ENCODE measurements around the gene BHLHA15. TPM values are rescaled to one million over a fixed set of nuclear protein-coding genes. Genes with fewer than 3 reads are reported as not detected.

The BHLHA15 gene
- polyA plus RNA-seq, 1 of the 3 experiments (the other 2 are of a cell fraction), result 0.10 TPM

- Histone ChIP-seq H3K4me3 (ENCODE audit: low read depth in 2 of 2, low read length in 1 of 2) (peak overlapping the region; percentile 79 to 100), H3K27me3 (ENCODE audit: insufficient read depth) (no peaks in the 10 kb centered on the region), H3K4me2 (peak overlapping the region; percentile 98), H4K20me1 (ENCODE audit: insufficient read depth) (no peaks in the 10 kb centered on the region), H3K4me1 (ENCODE audit: control insufficient read depth in 1 of 2, insufficient read depth in 2 of 2, low read depth in 1 of 2, low read length in 1 of 2) (peaks cover 15 to 19% of the 10 kb centered on the region in 2 experiments; a peak in 2 of 4 replicates), H3F3A (replicated peaks; ENCODE audit: insufficient read depth) (peaks cover 3% of the 10 kb centered on the region), H3K9ac (peak overlapping the region; percentile 80), H3K79me2 (ENCODE audit: insufficient read depth) (peaks cover 68% of the 10 kb centered on the region), H3K9me2 (no peaks in the 10 kb centered on the region), H3K36me3 (replicated peaks in 1 of 2; ENCODE audit: control insufficient read depth in 1 of 2, insufficient read depth in 2 of 2, low read length in 1 of 2) (peaks cover 13 to 18% of the 10 kb centered on the region in 2 experiments), H2AFZ (ENCODE audit: low read depth) (peak overlapping the region; percentile 95; the same call in 1 of the 2 replicates), H3K27ac (ENCODE audit: low read depth in 2 of 2, low read length in 1 of 2) (peak overlapping the region; percentile 2 to 47; a peak in 2 of 4 replicates), H3K9me3 (no peaks in the 10 kb centered on the region)
- TF ChIP-seq GABPA (IDR thresholded peaks at IDR 0.05; ENCODE audit: low read depth) (no peak), JUND (IDR thresholded peaks at IDR 0.05) (no peak), NFIC (IDR thresholded peaks at IDR 0.05; ENCODE audit: borderline replicate concordance) (no peak), YY1 (IDR thresholded peaks at IDR 0.05; ENCODE audit: low read depth) (no peak), TAF1 (IDR thresholded peaks at IDR 0.05; ENCODE audit: borderline replicate concordance, low read depth, low read length) (no peak), SMC3 (IDR thresholded peaks at IDR 0.05; ENCODE audit: low read depth, low read length) (no peak), MEF2A (IDR thresholded peaks at IDR 0.05; ENCODE audit: borderline replicate concordance, low read depth) (no peak), RCOR1 (IDR thresholded peaks at IDR 0.05; ENCODE audit: low read length) (no peak), FOXM1 (IDR thresholded peaks at IDR 0.05; ENCODE audit: low read depth) (no peak), RFX5 (IDR thresholded peaks at IDR 0.05; ENCODE audit: low read length) (no peak), NRF1 (IDR thresholded peaks at IDR 0.05; ENCODE audit: low read depth, low read length) (no peak), POLR2AphosphoS5 (IDR thresholded peaks at IDR 0.05; ENCODE audit: low read depth, low read length) (no peak), CHD2 (IDR thresholded peaks at IDR 0.05; ENCODE audit: low read length, partially characterized antibody) (no peak)
- TF ChIP-seq, protein P1, sequence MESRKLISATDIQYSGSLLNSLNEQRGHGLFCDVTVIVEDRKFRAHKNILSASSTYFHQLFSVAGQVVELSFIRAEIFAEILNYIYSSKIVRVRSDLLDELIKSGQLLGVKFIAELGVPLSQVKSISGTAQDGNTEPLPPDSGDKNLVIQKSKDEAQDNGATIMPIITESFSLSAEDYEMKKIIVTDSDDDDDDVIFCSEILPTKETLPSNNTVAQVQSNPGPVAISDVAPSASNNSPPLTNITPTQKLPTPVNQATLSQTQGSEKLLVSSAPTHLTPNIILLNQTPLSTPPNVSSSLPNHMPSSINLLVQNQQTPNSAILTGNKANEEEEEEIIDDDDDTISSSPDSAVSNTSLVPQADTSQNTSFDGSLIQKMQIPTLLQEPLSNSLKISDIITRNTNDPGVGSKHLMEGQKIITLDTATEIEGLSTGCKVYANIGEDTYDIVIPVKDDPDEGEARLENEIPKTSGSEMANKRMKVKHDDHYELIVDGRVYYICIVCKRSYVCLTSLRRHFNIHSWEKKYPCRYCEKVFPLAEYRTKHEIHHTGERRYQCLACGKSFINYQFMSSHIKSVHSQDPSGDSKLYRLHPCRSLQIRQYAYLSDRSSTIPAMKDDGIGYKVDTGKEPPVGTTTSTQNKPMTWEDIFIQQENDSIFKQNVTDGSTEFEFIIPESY (IDR thresholded peaks at IDR 0.05; ENCODE audit: borderline replicate concordance, low read depth), result no peak
- TF ChIP-seq, protein P2, sequence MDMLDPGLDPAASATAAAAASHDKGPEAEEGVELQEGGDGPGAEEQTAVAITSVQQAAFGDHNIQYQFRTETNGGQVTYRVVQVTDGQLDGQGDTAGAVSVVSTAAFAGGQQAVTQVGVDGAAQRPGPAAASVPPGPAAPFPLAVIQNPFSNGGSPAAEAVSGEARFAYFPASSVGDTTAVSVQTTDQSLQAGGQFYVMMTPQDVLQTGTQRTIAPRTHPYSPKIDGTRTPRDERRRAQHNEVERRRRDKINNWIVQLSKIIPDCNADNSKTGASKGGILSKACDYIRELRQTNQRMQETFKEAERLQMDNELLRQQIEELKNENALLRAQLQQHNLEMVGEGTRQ (IDR thresholded peaks at IDR 0.05; ENCODE audit: borderline replicate concordance, low read depth, low read length), result no peak
- TF ChIP-seq, protein P3, sequence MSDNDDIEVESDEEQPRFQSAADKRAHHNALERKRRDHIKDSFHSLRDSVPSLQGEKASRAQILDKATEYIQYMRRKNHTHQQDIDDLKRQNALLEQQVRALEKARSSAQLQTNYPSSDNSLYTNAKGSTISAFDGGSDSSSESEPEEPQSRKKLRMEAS (IDR thresholded peaks at IDR 0.05; ENCODE audit: low read depth), result no peak
- CTCF ChIA-PET, result interaction anchor here (1.2 to 1.6 kb wide), 2 partner anchors 14 to 169 kb away, joined by 3 to 7 read pairs; no protein-coding TSS in a partner anchor
- POLR2A ChIA-PET, result no interaction called here
- DNase-seq, result no peak
- 16% methylated on average over 28 of the region's 32 CpGs for WGBS (ENCODE audit: low lambda C conversion rate)
Measured at GRCh38 chr7:98252425-98253054, 41.3 kb downstream of the BHLHA15 start.

Measured in SK-N-SH (cell line).